GM23248 (cell line): ENCODE measurements around the gene CRHR2. TPM values are rescaled to one million over a fixed set of nuclear protein-coding genes. Genes with fewer than 3 reads are reported as not detected.

ENCODE experiments used
- DNase-seq: peaks from one replicate; pipeline ENCODE4 v3.0.0-alpha.2; 2015
- H2AFZ ChIP-seq: fragments of 200-600 bp; sonication (generic); 2 replicates; pipeline ENCODE4 v1.6.1; 2016; ENCODE audit warnings: antibody characterized with exemption
- H3F3A ChIP-seq: fragments of 200-600 bp; sonication (generic); 2 replicates; pipeline ENCODE4 v1.6.1; 2016; ENCODE audit warnings: mild to moderate bottlenecking, antibody characterized with exemption, mixed run types; ENCODE audit not compliant: insufficient read depth
- H3K27ac ChIP-seq: fragments of 200-600 bp; sonication (generic); 2 replicates; pipeline ENCODE4 v1.5.1; 2016; ENCODE audit warnings: mild to moderate bottlenecking
- H3K27me3 ChIP-seq: fragments of 200-600 bp; sonication (generic); replicated peaks from 2 replicates; pipeline ENCODE4 v1.6.1; 2016; ENCODE audit warnings: mild to moderate bottlenecking; ENCODE audit not compliant: insufficient read depth
- H3K36me3 ChIP-seq: fragments of 200-600 bp; sonication (generic); 2 replicates; pipeline ENCODE4 v1.6.1; 2016; ENCODE audit warnings: low read depth, mild to moderate bottlenecking
- H3K4me1 ChIP-seq: fragments of 200-600 bp; sonication (generic); 2 replicates; pipeline ENCODE4 v1.6.1; 2016; ENCODE audit warnings: mild to moderate bottlenecking; ENCODE audit not compliant: insufficient read depth
- H3K4me2 ChIP-seq: fragments of 200-600 bp; sonication (generic); one replicate; pipeline ENCODE4 v1.6.1; 2016; ENCODE audit warnings: mild to moderate bottlenecking; ENCODE audit not compliant: unreplicated experiment
- H3K4me3 ChIP-seq: fragments of 200-600 bp; sonication (generic); 2 replicates; pipeline ENCODE4 v1.5.1; 2016; ENCODE audit warnings: mild to moderate bottlenecking
- H3K79me2 ChIP-seq: fragments of 200-600 bp; sonication (generic); 2 replicates; pipeline ENCODE4 v1.6.1; 2016; ENCODE audit warnings: mild to moderate bottlenecking; ENCODE audit not compliant: insufficient read depth
- H3K9ac ChIP-seq: fragments of 200-600 bp; sonication (generic); 2 replicates; pipeline ENCODE4 v1.6.1; 2016; ENCODE audit warnings: mild to moderate bottlenecking
- H3K9me2 ChIP-seq: fragments of 200-600 bp; sonication (generic); 2 replicates; pipeline ENCODE4 v1.6.1; 2016; ENCODE audit warnings: mixed run types, mild to moderate bottlenecking, moderate library complexity; ENCODE audit not compliant: insufficient read depth
- H3K9me3 ChIP-seq: fragments of 200-600 bp; sonication (generic); one replicate; pipeline ENCODE4 v1.6.1; 2017; ENCODE audit warnings: low read depth
- H4K20me1 ChIP-seq: fragments of 200-600 bp; sonication (generic); 2 replicates; pipeline ENCODE4 v1.6.0; 2016; ENCODE audit not compliant: insufficient read depth
- EZH2 ChIP-seq: fragments of 200-600 bp; sonication (generic); IDR thresholded peaks from 2 replicates; pipeline ENCODE4 v1.6.1; 2018; ENCODE audit warnings: antibody characterized with exemption, mild to moderate bottlenecking; ENCODE audit not compliant: insufficient read depth, poor library complexity, severe bottlenecking
- EZH2phosphoT487 ChIP-seq: fragments of 200-600 bp; sonication (generic); IDR thresholded peaks from 2 replicates; pipeline ENCODE4 v1.6.1; 2018; ENCODE audit warnings: antibody characterized with exemption, moderate library complexity, mild to moderate bottlenecking, low read depth; ENCODE audit not compliant: insufficient read depth
- WGBS, 2 experiments: methylation state at CpG; one replicate each; pipeline ENCODE4 v1.1.6; 2015 to 2017; ENCODE audit warnings: low lambda C conversion rate in 2 of 2, low coverage in 1 of 2; ENCODE audit errors: missing lambda C conversion rate in 2 of 2; 5-methylcytosine and 5-hydroxymethylcytosine counted together
- in situ Hi-C: fragments of 300-500 bp; cut with MboI; formaldehyde crosslinking; loops from 2 replicates; pipeline ENCODE4 v1.15.0; 2020
- polyA plus RNA-seq: library from polyadenylated mRNA; unstranded; fragments of >200 nt; fragmentation: Nextera tagmentation; extraction: Ambion mirVana; gene quantifications from 2 replicates; pipeline ENCODE4 v1.2.1, GENCODE V29; 2016
- total RNA-seq: library from RNA; depleted of rRNA; stranded (reverse); fragments of >200 nt; shearing (Covaris generic); gene quantifications from 2 replicates; pipeline ENCODE4 v1.2.3, GENCODE V29; 2014

The CRHR2 gene
- total and polyA plus RNA-seq, 2 experiments from 2014 or later = 0.05 TPM; not detected in 1

- no peak overlapping the region for H3K4me2 ChIP-seq
These were observed 33.3 kb downstream of the CRHR2 start for GRCh38 chr7:30648744-30649540.

GRCh38 chr7:30647589-30648364, 34.5 kb downstream of the CRHR2 start:
- H3K27ac ChIP-seq = no peak overlapping the region
- WGBS, 2 experiments = 71 to 76% methylated on average over 10 of the region's 10 CpGs
- no peak for DNase-seq

More at GRCh38 chr7:30648744-30649540, 33.3 kb downstream of the CRHR2 start:
- peaks cover 33% of the 10 kb centered on the region for H3F3A ChIP-seq
- H3K79me2 ChIP-seq = peaks cover 11% of the 10 kb centered on the region
- H3K27ac ChIP-seq = no peak overlapping the region
- H3K9ac ChIP-seq = no peak overlapping the region
- H3K36me3 ChIP-seq = peaks cover 28% of the 10 kb centered on the region; the same call in 1 of the 2 replicates
- no peaks in the 10 kb centered on the region for H4K20me1 ChIP-seq
- no peaks in the 10 kb centered on the region for H3K4me1 ChIP-seq
- H3K27me3 ChIP-seq = no peaks in the 10 kb centered on the region
- H3K4me3 ChIP-seq = no peak overlapping the region
- no peak overlapping the region for H2AFZ ChIP-seq
- DNase-seq = no peak
- TF ChIP-seq EZH2 (no peak), EZH2phosphoT487 (no peak)
- in situ Hi-C loops = no loop called here
- H3K9me2 ChIP-seq = no peaks in the 10 kb centered on the region
- 85 to 89% methylated on average over 14 to 15 of the region's 15 CpGs for WGBS, 2 experiments
- H3K9me3 ChIP-seq = no peaks in the 10 kb centered on the region

DNA sequence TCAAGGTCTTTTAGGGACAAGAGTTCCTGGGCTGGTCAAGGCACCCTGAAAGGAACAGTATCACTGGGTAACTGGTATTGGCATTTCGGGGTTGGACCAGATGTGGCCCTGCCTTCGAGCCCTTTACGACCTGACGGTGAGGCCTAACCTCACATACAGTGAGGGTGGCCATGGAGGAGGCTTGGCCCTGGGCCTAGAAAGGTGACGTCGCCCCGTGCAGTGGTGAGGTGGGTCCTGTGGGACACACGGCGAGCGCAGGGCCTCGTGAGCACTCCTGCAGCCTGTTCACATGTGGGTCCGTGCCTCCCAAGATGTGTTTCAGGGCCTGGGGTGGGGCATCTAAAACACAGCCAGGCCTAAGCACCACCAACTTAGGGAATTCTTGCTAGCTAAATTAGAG, 36.1 kb downstream of the CRHR2 start:
- Histone ChIP-seq H3K27ac (no peak overlapping the region), H3K9me3 (no peaks in the 10 kb centered on the region), H3K27me3 (no peaks in the 10 kb centered on the region), H3K9me2 (no peaks in the 10 kb centered on the region), H3K4me2 (no peak overlapping the region), H3K79me2 (peaks cover 23% of the 10 kb centered on the region), H3F3A (peaks cover 46% of the 10 kb centered on the region), H2AFZ (no peak overlapping the region), H3K4me1 (no peaks in the 10 kb centered on the region), H3K36me3 (peaks cover 42% of the 10 kb centered on the region), H3K4me3 (no peak overlapping the region), H3K9ac (no peak overlapping the region), H4K20me1 (no peaks in the 10 kb centered on the region)
- 93 to 95% methylated on average over 12 of the region's 12 CpGs for WGBS, 2 experiments
- in situ Hi-C loops = no loop called here
- DNase-seq = no peak
- no peak for TF ChIP-seq EZH2phosphoT487
- no peak for TF ChIP-seq EZH2

More at GRCh38 chr7:30647589-30648364, 34.5 kb downstream of the CRHR2 start:
- Histone ChIP-seq H3K4me2 (no peak overlapping the region), H3K9ac (no peak overlapping the region), H3K9me3 (no peaks in the 10 kb centered on the region), H4K20me1 (no peaks in the 10 kb centered on the region), H2AFZ (no peak overlapping the region), H3F3A (peaks cover 44% of the 10 kb centered on the region), H3K9me2 (no peaks in the 10 kb centered on the region), H3K27me3 (no peaks in the 10 kb centered on the region), H3K79me2 (peaks cover 23% of the 10 kb centered on the region), H3K4me1 (no peaks in the 10 kb centered on the region), H3K4me3 (no peak overlapping the region), H3K36me3 (peaks cover 40% of the 10 kb centered on the region)
- in situ Hi-C loops = no loop called here
- TF ChIP-seq EZH2 (no peak), EZH2phosphoT487 (no peak)

DNA sequence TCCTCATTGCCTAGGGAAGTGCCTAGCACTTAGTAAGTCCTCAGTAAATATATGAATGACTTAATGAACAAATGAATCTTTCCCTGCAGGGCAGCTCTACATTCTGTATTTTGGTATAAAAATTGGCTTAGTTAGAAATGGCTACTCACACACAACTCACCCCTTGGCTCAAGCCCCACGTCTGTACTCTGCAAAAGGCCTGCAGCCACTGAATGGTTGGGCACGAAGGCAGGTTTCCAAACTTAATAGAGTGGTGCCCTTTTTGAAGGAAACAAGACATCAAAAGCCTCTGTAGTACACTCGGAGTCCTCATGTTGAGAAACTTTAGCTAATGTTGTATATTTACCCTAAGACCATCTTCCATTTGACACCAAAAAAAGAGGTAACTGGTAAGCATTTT, 36.6 kb downstream of the CRHR2 start:
- in situ Hi-C loops = no loop called here
- TF ChIP-seq EZH2 (no peak), EZH2phosphoT487 (no peak)
- DNase-seq = no peak

More for the DNA sequence above, 36.6 kb downstream of the CRHR2 start:
- no peaks in the 10 kb centered on the region for H3K27me3 ChIP-seq
- H3K9me2 ChIP-seq = no peaks in the 10 kb centered on the region
- no peak overlapping the region for H3K9ac ChIP-seq
- H3K4me3 ChIP-seq = no peak overlapping the region
- H4K20me1 ChIP-seq = no peaks in the 10 kb centered on the region
- H3K9me3 ChIP-seq = no peaks in the 10 kb centered on the region
- peaks cover 23% of the 10 kb centered on the region for H3K79me2 ChIP-seq
- H3K4me2 ChIP-seq = no peak overlapping the region
- no peak overlapping the region for H2AFZ ChIP-seq
- H3K36me3 ChIP-seq = peaks cover 42% of the 10 kb centered on the region
- H3K27ac ChIP-seq = no peak overlapping the region
- H3K4me1 ChIP-seq = no peaks in the 10 kb centered on the region
- 77 to 81% methylated on average over 3 of the region's 3 CpGs for WGBS, 2 experiments
- H3F3A ChIP-seq = peaks cover 46% of the 10 kb centered on the region
